SK-N-MC (cell line): ENCODE measurements around the gene BCAS4.
A peak's percentile ranks its signal among the peaks of the same experiment; 100 is the strongest.

Experiments used
- DNase-seq: peaks from one replicate; pipeline ENCODE4 v3.0.0-alpha.2; 2011; ENCODE audit warnings: low read depth, low spot score
- H3K27ac ChIP-seq: fragments of 200-600 bp; sonication (generic); 2 replicates; pipeline ENCODE4 v1.5.1; 2016; ENCODE audit warnings: mixed run types
- H3K36me3 ChIP-seq: fragments of 200-600 bp; sonication (generic); 2 replicates; pipeline ENCODE4 v1.6.1; 2017; ENCODE audit warnings: antibody characterized with exemption, low read length, mixed read lengths; ENCODE audit not compliant: insufficient read depth
- H3K4me3 ChIP-seq: fragments of 200-600 bp; sonication (generic); 2 replicates; pipeline ENCODE4 v1.5.1; 2016
- H3K9ac ChIP-seq: fragments of 200-600 bp; sonication (generic); 2 replicates; pipeline ENCODE4 v1.8.0; 2017; ENCODE audit warnings: mixed run types, mixed read lengths; ENCODE audit not compliant: insufficient read length
- H3K9me3 ChIP-seq: fragments of 200-600 bp; sonication (generic); 2 replicates; pipeline ENCODE4 v1.6.1; 2017; ENCODE audit warnings: low read depth, mild to moderate bottlenecking, antibody characterized with exemption, low read length, moderate library complexity, mixed read lengths
- EZH2 ChIP-seq: fragments of 200-600 bp; sonication (generic); IDR thresholded peaks from one replicate; pipeline ENCODE4 v1.6.1; 2017; ENCODE audit warnings: antibody characterized with exemption
- FOXP2 ChIP-seq: optimal IDR thresholded peaks from 2 replicates; pipeline ENCODE3; 2011; ENCODE audit warnings: mild to moderate bottlenecking, moderate library complexity; ENCODE audit not compliant: insufficient read depth; ENCODE audit errors: extremely low read length, control extremely low read depth
- POLR2AphosphoS5 ChIP-seq: IDR thresholded peaks from 2 replicates; pipeline ENCODE4 v1.6.1; 2012; ENCODE audit warnings: mild to moderate bottlenecking, low read depth, low read length, borderline replicate concordance

Gene BCAS4

GRCh38 chr20:50918403-50918802, 123.5 kb downstream of the BCAS4 start:
- peaks cover 46% of the 10 kb centered on the region for H3K36me3 ChIP-seq
- no peak overlapping the region for H3K4me3 ChIP-seq
- TF ChIP-seq EZH2 (no peak), FOXP2 (no peak), POLR2AphosphoS5 (no peak)
- no peak for DNase-seq
- H3K9me3 ChIP-seq = no peaks in the 10 kb centered on the region
- no peak overlapping the region for H3K9ac ChIP-seq
- peak overlapping the region; percentile 74; the same call in 1 of the 2 replicates for H3K27ac ChIP-seq

GRCh38 chr20:50919567-50919966, 124.7 kb downstream of the BCAS4 start:
- DNase-seq = no peak
- no peak overlapping the region for H3K27ac ChIP-seq
- no peak overlapping the region for H3K9ac ChIP-seq
- TF ChIP-seq EZH2 = no peak
- TF ChIP-seq POLR2AphosphoS5 = no peak
- no peak for TF ChIP-seq FOXP2
- H3K36me3 ChIP-seq = peaks cover 46% of the 10 kb centered on the region
- no peak overlapping the region for H3K4me3 ChIP-seq
- H3K9me3 ChIP-seq = no peaks in the 10 kb centered on the region

GRCh38 chr20:50920997-50921396, 126.1 kb downstream of the BCAS4 start:
- peaks cover 57% of the 10 kb centered on the region for H3K36me3 ChIP-seq
- H3K9ac ChIP-seq = no peak overlapping the region
- H3K27ac ChIP-seq = 0 out of 2 replicates have a peak overlapping the region, but pooled peaks have one; percentile 2
- DNase-seq = no peak
- no peak overlapping the region for H3K4me3 ChIP-seq
- TF ChIP-seq FOXP2 = no peak
- TF ChIP-seq EZH2 = no peak
- no peak for TF ChIP-seq POLR2AphosphoS5
- no peaks in the 10 kb centered on the region for H3K9me3 ChIP-seq

DNA sequence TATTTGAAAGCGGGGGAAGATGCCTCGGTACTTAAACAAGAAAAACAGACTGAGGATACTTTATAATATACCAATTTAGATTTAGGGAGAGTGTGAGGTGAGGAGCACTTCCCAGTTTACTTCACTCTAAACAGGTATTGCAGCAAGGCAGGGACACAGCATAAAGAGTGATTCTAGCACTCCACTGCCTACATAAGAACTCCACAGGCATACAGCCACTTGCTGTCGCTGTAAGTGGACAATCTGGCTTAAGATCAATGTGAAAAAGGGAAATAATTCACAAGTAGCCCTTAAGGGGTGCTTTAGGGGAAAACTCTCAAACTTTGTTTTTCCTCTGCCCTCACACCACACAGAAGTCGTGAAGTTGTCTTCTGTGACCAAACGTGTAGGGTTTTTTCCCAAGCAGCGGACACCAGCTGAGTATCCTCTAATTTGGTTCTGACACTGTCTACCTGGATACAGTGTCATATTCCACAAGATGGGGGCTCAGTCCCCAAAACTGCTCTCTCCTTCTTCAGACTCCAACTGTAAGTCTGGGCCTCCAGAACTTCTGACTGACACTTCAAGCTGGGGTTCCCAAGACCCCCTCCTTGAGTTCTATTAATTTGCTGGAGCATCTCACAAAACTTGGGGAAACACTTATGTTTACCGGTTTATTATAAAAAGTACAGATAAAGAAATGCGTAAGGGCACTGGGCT, 127.1 kb downstream of the BCAS4 start:
- Histone ChIP-seq H3K9me3 (no peaks in the 10 kb centered on the region), H3K9ac (no peak overlapping the region), H3K36me3 (peaks cover 59% of the 10 kb centered on the region), H3K27ac (peak overlapping the region; percentile 45; the same call in 1 of the 2 replicates), H3K4me3 (no peak overlapping the region)
- DNase-seq = no peak
- TF ChIP-seq EZH2 = no peak
- no peak for TF ChIP-seq POLR2AphosphoS5
- TF ChIP-seq FOXP2 = no peak

GRCh38 chr20:50924261-50924920, 129.5 kb downstream of the BCAS4 start:
- Histone ChIP-seq H3K4me3 (no peak overlapping the region), H3K36me3 (peaks cover 78% of the 10 kb centered on the region), H3K9ac (no peak overlapping the region), H3K9me3 (no peaks in the 10 kb centered on the region), H3K27ac (no peak overlapping the region; the same call in 1 of the 2 replicates)
- DNase-seq = no peak
- no peak for TF ChIP-seq FOXP2
- TF ChIP-seq EZH2 = no peak
- TF ChIP-seq POLR2AphosphoS5 = no peak

DNA sequence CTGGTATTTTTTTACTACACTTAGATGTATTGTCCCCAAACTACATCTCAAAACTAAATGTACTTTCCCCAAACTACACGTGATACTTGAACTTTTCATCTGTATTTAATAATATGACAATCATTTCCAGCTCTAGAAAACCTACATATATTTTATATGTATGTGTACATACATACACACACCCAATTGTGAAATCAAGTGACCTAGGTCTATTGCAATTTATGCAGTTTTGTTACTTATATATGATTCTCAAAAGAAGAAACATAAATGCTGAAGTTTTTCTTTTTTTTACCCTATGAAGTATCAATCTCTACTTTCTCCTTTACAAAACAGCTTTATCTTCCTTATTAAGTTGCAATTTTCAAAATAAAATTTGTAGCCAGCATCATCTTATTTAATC, 131.7 kb downstream of the BCAS4 start:
- H3K9ac ChIP-seq = no peak overlapping the region
- DNase-seq = no peak
- peak overlapping the region; percentile 32; the same call in 1 of the 2 replicates for H3K27ac ChIP-seq
- H3K4me3 ChIP-seq = no peak overlapping the region
- no peaks in the 10 kb centered on the region for H3K9me3 ChIP-seq
- peaks cover 65% of the 10 kb centered on the region for H3K36me3 ChIP-seq
- no peak for TF ChIP-seq EZH2
